GM18499 (cell line): ENCODE results near the gene SLC25A1.
"Not testable (repeated sequence)": the region's sequence is repeated elsewhere in the genome, so short reads cannot be mapped to it uniquely, and the experiment has no call there.

ENCODE experiments used
- ATAC-seq: cut with Tn5 transposase; IDR thresholded peaks from one replicate; pipeline ENCODE4 v1.9.1; 2021; ENCODE audit warnings: moderate number of reproducible peaks; ENCODE audit not compliant: insufficient read depth, unreplicated experiment

SLC25A1 gene

GRCh38 chr22:19169002-19169946 lies 9.3 kb downstream of the SLC25A1 start:
- ATAC-seq: no peak

GRCh38 chr22:19168088-19168890 lies 10.2 kb downstream of the SLC25A1 start:
- no peak for ATAC-seq

- ATAC-seq: no peak
These were observed 11.2 kb downstream of the SLC25A1 start for GRCh38 chr22:19167106-19167869.

GRCh38 chr22:19166421-19166820 lies 12.1 kb downstream of the SLC25A1 start:
- ATAC-seq: no peak

- no peak for ATAC-seq
These were observed 14.1 kb downstream of the SLC25A1 start for GRCh38 chr22:19164425-19164824.

GRCh38 chr22:19158649-19159048 lies 19.9 kb downstream of the SLC25A1 start:
- not testable (repeated sequence) for ATAC-seq

- ATAC-seq: not testable (repeated sequence)
These were observed 22.4 kb downstream of the SLC25A1 start for GRCh38 chr22:19156109-19156508.

- no peak for ATAC-seq
These were observed 25.3 kb downstream of the SLC25A1 start for GRCh38 chr22:19152942-19153883.

- ATAC-seq: no peak
These were observed 27.0 kb downstream of the SLC25A1 start for GRCh38 chr22:19151329-19152191.

- no peak for ATAC-seq
These were observed 27.8 kb downstream of the SLC25A1 start for GRCh38 chr22:19150482-19151328.

- ATAC-seq: no peak
These were observed 28.5 kb downstream of the SLC25A1 start, which contains the start of gene GSC2 for GRCh38 chr22:19149991-19150390. GSC2 (minus strand) TSS chr22:19150292; CDS start chr22:19150283, 9 bp downstream.

GRCh38 chr22:19149047-19149883 lies 29.3 kb downstream of the SLC25A1 start:
- ATAC-seq: no peak

- ATAC-seq: no peak
These were observed 30.0 kb downstream of the SLC25A1 start for GRCh38 chr22:19148417-19149046.

- ATAC-seq: no peak
These were observed 31.2 kb downstream of the SLC25A1 start for GRCh38 chr22:19147195-19147780.

GRCh38 chr22:19146215-19146968 lies 32.1 kb downstream of the SLC25A1 start:
- no peak for ATAC-seq
